ES-I3 (cell line): ENCODE results near the gene LMNTD1.

Source experiments
- H3K36me3 ChIP-seq: 2 replicates; pipeline ENCODE4 v1.6.1; 2013; ENCODE audit warnings: mild to moderate bottlenecking, low read length, control low read depth, moderate library complexity; ENCODE audit not compliant: insufficient read depth
- H3K4me1 ChIP-seq: 2 replicates; pipeline ENCODE4 v1.6.1; 2013; ENCODE audit warnings: mild to moderate bottlenecking, control low read depth, low read length; ENCODE audit not compliant: insufficient read depth
- H3K9ac ChIP-seq: 2 replicates; pipeline ENCODE4 v1.6.1; 2013; ENCODE audit warnings: low read depth, mild to moderate bottlenecking, low read length, moderate library complexity
- H3K9me3 ChIP-seq: 2 replicates; pipeline ENCODE4 v1.6.1; 2013; ENCODE audit warnings: mild to moderate bottlenecking, low read length, moderate library complexity; ENCODE audit not compliant: control insufficient read depth, insufficient read depth

The LMNTD1 gene

GRCh38 chr12:25524366-25524765 is 28.7 kb downstream of the LMNTD1 start:
- no peaks in the 10 kb centered on the region for H3K36me3 ChIP-seq
- no peaks in the 10 kb centered on the region for H3K9me3 ChIP-seq
- no peak overlapping the region for H3K9ac ChIP-seq
- no peaks in the 10 kb centered on the region for H3K4me1 ChIP-seq

- no peak overlapping the region for H3K9ac ChIP-seq
- H3K9me3 ChIP-seq: no peaks in the 10 kb centered on the region
- H3K36me3 ChIP-seq: no peaks in the 10 kb centered on the region
- no peaks in the 10 kb centered on the region for H3K4me1 ChIP-seq
These were observed 31.3 kb downstream of the LMNTD1 start for GRCh38 chr12:25521625-25522256.

- H3K4me1 ChIP-seq: no peaks in the 10 kb centered on the region
- H3K9me3 ChIP-seq: no peaks in the 10 kb centered on the region
- H3K36me3 ChIP-seq: no peaks in the 10 kb centered on the region
- H3K9ac ChIP-seq: no peak overlapping the region
These were observed 34.6 kb downstream of the LMNTD1 start for GRCh38 chr12:25518512-25518911.

GRCh38 chr12:25504744-25505143 is 48.3 kb downstream of the LMNTD1 start:
- no peaks in the 10 kb centered on the region for H3K36me3 ChIP-seq
- H3K9me3 ChIP-seq: no peaks in the 10 kb centered on the region
- no peak overlapping the region for H3K9ac ChIP-seq
- no peaks in the 10 kb centered on the region for H3K4me1 ChIP-seq

- Histone ChIP-seq H3K4me1 (no peaks in the 10 kb centered on the region), H3K9ac (no peak overlapping the region), H3K36me3 (no peaks in the 10 kb centered on the region), H3K9me3 (0 out of 2 replicates have a peak, but pooled peaks cover 2% of the 10 kb centered on the region)
These were observed 49.4 kb downstream of the LMNTD1 start for GRCh38 chr12:25503666-25504065.

- peaks cover 6% of the 10 kb centered on the region; the same call in 1 of the 2 replicates for H3K9me3 ChIP-seq
These were observed 50.5 kb downstream of the LMNTD1 start for GRCh38 chr12:25502596-25502995.

GRCh38 chr12:25502118-25502517 is 51.0 kb downstream of the LMNTD1 start:
- no peaks in the 10 kb centered on the region for H3K36me3 ChIP-seq
- H3K9me3 ChIP-seq: peaks cover 6% of the 10 kb centered on the region; the same call in 1 of the 2 replicates
- no peak overlapping the region for H3K9ac ChIP-seq
- H3K4me1 ChIP-seq: no peaks in the 10 kb centered on the region

More at GRCh38 chr12:25502596-25502995, 50.5 kb downstream of the LMNTD1 start:
- H3K4me1 ChIP-seq: no peaks in the 10 kb centered on the region
- no peak overlapping the region for H3K9ac ChIP-seq
- H3K36me3 ChIP-seq: no peaks in the 10 kb centered on the region

- no peaks in the 10 kb centered on the region for H3K4me1 ChIP-seq
- H3K36me3 ChIP-seq: no peaks in the 10 kb centered on the region
- no peak overlapping the region for H3K9ac ChIP-seq
- H3K9me3 ChIP-seq: peaks cover 6% of the 10 kb centered on the region; the same call in 1 of the 2 replicates
These were observed 51.5 kb downstream of the LMNTD1 start for GRCh38 chr12:25501549-25501948.

GRCh38 chr12:25500651-25501050 is 52.4 kb downstream of the LMNTD1 start:
- no peaks in the 10 kb centered on the region for H3K36me3 ChIP-seq
- peaks cover 6% of the 10 kb centered on the region; the same call in 1 of the 2 replicates for H3K9me3 ChIP-seq
- H3K9ac ChIP-seq: no peak overlapping the region
- peaks cover 5% of the 10 kb centered on the region; the same call in 1 of the 2 replicates for H3K4me1 ChIP-seq

- Histone ChIP-seq H3K9me3 (peaks cover 6% of the 10 kb centered on the region; the same call in 1 of the 2 replicates), H3K9ac (no peak overlapping the region), H3K4me1 (peaks cover 11% of the 10 kb centered on the region; the same call in 1 of the 2 replicates), H3K36me3 (no peaks in the 10 kb centered on the region)
These were observed 56.1 kb downstream of the LMNTD1 start for GRCh38 chr12:25497021-25497420.

- peaks cover 6% of the 10 kb centered on the region; the same call in 1 of the 2 replicates for H3K9me3 ChIP-seq
- H3K36me3 ChIP-seq: no peaks in the 10 kb centered on the region
- no peak overlapping the region for H3K9ac ChIP-seq
- H3K4me1 ChIP-seq: peaks cover 11% of the 10 kb centered on the region; the same call in 1 of the 2 replicates
These were observed 56.9 kb downstream of the LMNTD1 start for GRCh38 chr12:25496098-25496587.

- Histone ChIP-seq H3K4me1 (peaks cover 11% of the 10 kb centered on the region; the same call in 1 of the 2 replicates), H3K9me3 (peaks cover 6% of the 10 kb centered on the region; the same call in 1 of the 2 replicates), H3K9ac (no peak overlapping the region), H3K36me3 (no peaks in the 10 kb centered on the region)
These were observed 57.6 kb downstream of the LMNTD1 start for GRCh38 chr12:25495331-25496097.

- peaks cover 13% of the 10 kb centered on the region; the same call in 1 of the 2 replicates for H3K4me1 ChIP-seq
- H3K9ac ChIP-seq: no peak overlapping the region
- peaks cover 6% of the 10 kb centered on the region; the same call in 1 of the 2 replicates for H3K9me3 ChIP-seq
- no peaks in the 10 kb centered on the region for H3K36me3 ChIP-seq
These were observed 58.2 kb downstream of the LMNTD1 start for GRCh38 chr12:25494926-25495325.

- no peak overlapping the region for H3K9ac ChIP-seq
- H3K36me3 ChIP-seq: no peaks in the 10 kb centered on the region
- peaks cover 4% of the 10 kb centered on the region; the same call in 1 of the 2 replicates for H3K9me3 ChIP-seq
- peaks cover 14% of the 10 kb centered on the region; the same call in 1 of the 2 replicates for H3K4me1 ChIP-seq
These were observed 59.4 kb downstream of the LMNTD1 start for GRCh38 chr12:25493682-25494081.
